Activated CD4-positive, alpha-beta T cell treated with anti-CD3 and anti-CD28 coated beads for 24 hours (primary cell): ENCODE data around the gene SAXO2.
"Not testable (repeated sequence)": the region's sequence is repeated elsewhere in the genome, so short reads cannot be mapped to it uniquely, and the experiment has no call there.

Source experiments
- DNase-seq, 2 donors: peaks; one replicate each; pipeline ENCODE4 v3.0.0-alpha.2; 2020; ENCODE audit warnings: low read depth in 2 of 2

The SAXO2 gene

DNA sequence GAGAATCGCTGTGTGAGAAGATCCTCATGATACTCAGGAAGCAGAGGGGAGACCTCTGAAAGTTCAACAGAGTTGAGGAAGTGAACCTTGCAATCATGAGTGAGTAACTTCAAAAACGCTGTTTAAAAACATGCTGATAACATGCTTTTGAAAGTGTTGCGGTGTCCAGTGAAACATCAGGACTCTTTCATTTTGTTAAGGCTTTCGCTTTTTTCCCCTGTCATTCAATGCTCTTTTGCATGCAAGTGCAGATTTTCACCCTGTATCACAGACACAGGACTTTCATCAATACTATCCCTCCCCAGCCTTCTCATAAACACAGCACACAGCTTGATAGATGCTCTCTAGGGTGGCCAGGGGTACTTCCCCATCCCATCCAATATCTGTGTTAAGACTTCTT is 23.9 kb downstream of the SAXO2 start:
- DNase-seq, result not testable (repeated sequence)

DNA sequence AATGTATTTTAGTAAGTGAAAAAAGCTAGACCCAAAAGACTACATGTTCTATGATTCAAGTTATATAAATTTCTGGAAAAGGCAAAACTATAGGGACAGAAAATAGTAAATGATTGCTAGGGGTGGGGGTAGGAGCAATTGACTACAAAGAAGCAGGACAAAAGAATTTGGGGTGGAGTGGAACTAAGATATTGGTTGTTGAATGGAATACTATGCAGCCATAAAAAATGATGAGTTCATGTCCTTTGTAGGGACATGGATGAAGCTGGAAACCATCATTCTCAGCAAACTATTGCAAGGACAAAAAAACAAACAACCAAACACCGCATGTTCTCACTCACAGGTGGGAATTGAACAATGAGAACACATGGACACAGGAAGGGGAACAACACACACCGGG is 25.6 kb downstream of the SAXO2 start:
- DNase-seq, result not testable (repeated sequence)

DNA sequence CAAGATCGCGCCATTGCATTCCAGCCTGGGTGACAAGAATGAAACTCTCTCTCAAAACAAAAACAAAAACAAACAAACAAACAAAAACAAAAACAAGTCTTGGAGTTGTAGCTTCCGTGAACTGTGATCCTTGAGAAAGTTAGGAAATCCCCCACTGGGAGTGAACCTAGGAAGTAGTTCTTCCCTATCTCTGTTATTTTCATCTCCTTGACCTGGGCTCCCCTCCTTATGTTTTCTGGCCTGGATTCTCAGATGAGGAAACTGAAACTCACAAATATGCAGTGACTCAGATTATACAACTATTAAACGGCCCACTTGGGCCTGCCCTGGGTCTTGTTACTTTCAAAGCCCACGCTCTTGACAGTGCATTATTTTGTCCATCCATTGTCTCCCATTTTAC is 29.7 kb downstream of the SAXO2 start:
- no peak for DNase-seq

DNA sequence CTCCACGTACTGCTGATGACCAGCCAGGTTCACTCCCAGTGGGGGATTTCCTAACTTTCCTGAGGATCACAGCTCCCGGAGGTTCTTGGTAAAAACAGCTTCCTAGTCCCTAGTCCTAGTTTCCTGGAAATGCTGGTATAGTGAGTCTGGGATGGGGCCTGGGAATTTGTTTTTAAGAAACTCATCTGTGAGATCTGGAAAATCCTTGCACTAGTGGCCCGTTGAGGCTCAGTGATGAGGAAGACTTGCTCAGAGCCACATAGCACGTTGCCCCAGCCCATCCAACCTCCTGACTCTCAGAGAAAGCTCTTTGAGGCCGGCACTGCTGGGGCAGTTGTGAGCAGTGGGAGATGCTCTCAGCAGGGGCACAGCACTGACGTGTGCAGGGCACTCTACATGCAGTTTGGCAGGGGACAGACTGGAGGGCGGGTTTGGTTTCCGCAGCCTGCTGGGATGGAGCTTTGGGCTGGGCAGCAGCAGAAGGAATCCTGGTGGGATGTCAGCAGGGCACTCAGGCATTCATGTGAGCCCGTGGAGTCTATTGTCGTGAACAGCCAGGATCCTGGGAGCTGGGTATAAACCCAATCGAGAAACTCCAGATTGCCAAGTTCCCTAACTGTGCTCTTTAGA is 31.6 kb downstream of the SAXO2 start:
- DNase-seq, result no peak

DNA sequence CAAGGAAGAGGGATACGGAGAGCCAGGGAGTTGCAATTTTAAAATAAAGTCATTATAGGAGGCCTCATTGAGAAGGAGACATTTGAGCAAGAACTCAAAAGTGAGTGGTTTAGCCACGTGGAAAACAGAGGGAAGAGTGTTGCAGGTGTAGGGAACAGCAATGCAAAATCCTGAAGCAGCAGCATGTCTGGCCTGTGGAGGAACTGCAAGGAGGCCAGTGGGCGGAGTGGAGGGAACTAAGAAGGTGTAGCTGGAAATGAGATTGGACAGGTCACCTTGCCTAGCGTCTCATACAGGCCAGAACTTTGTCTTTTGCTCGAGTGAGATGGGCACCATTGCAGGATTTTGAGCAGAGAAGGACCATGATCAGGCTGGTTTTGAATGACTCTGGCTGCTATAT is 34.9 kb downstream of the SAXO2 start:
- no peak for DNase-seq

DNA sequence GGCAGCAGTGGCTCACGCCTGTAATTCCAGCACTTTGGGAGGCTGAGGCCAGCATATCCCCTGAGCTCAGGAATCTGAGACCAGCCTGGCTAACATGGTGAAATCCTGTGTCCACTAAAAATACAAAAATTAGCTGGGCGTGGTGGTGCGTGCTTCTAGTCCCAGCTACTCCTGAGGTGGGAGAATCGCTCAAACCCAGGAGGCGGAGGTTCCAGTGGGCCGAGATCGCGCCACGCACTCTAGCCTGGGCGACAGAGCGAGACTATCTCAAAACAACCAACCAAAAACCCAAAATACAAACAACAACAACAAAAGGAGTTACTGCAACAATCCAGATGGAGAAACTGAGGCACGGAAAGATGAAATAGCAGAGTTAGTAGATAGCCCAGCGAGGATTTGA is 35.4 kb downstream of the SAXO2 start:
- DNase-seq, result no peak

DNA sequence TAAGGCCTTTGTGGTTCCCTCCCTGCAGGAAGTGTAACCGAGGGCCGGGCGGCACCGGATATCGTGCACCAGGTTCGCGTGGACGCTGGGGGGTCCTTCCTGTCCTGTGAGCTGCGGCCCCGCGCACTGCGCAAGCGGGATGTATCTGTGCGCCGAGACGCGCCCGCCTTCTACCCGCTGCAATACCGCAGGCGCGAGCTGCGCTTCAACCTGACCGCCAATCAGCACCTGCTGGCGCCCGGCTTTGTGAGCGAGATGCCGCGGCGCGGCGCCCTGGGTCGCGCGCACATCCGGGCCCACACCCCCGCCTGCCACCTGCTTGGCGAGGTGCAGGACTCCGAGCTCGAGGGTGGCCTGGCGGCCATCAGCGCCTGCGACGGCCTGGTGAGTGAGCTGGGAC is 35.9 kb downstream of the SAXO2 start:
- DNase-seq, result peak; percentile 20 to 31

DNA sequence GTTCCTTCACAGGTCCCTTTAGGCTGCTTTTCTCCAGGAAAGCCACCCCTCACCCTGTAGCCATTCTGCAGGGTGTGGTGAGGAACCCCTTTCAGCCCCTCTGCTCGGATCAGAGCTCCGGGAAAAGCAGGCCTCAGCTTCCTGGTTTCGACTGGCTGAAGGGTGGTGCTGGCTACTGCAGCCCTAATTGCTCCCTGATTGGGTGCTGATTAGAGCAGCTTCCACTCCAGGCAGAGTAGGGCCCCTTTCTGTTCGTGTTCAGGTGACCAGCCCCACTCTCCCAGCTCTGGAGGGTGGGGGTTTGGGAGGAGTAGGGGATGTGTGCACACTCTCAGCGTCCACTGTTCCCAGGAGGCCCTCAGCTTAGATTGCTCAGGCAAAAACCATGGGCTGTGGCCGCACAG is 36.9 kb downstream of the SAXO2 start:
- DNase-seq, result not testable (repeated sequence)

DNA sequence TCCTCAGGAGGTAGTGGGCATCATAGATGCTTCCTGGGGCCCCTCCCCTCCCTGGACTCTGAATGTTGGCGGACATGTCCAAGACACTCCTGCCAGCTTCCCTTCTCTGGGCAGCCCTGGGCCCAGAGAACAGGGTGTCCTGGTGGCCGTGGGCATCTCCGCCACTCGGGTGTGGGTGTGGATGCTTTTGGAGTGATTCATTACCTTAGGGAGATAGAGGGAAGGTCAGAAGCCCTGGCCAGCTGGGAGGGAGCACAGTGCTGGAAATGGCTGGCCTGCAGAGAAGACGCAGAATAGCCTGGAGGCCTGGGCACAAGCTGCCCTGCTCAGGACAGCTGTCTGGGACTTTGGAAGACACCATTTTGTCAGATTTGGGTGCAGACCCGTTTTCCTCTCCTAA is 37.7 kb downstream of the SAXO2 start:
- not testable (repeated sequence) for DNase-seq

DNA sequence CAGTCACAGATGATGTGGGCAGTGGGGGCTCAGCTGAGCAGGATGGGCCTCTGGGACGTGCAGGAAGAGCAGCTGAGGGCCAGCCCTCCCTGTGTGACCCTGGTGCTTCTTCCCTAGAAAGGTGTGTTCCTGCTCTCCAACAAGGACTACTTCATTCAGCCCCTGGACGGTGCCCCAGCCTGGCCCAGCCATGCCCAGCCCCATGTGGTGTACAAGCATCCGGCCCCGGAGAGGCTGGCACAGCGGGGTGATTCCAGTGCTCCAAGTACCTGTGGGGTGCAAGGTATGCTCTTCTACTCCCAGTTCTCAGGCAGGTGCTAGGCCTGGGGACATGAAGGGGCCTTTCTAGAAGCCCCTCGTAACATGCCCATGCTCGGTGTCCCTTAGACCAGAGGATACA is 38.3 kb downstream of the SAXO2 start:
- DNase-seq, result no peak

DNA sequence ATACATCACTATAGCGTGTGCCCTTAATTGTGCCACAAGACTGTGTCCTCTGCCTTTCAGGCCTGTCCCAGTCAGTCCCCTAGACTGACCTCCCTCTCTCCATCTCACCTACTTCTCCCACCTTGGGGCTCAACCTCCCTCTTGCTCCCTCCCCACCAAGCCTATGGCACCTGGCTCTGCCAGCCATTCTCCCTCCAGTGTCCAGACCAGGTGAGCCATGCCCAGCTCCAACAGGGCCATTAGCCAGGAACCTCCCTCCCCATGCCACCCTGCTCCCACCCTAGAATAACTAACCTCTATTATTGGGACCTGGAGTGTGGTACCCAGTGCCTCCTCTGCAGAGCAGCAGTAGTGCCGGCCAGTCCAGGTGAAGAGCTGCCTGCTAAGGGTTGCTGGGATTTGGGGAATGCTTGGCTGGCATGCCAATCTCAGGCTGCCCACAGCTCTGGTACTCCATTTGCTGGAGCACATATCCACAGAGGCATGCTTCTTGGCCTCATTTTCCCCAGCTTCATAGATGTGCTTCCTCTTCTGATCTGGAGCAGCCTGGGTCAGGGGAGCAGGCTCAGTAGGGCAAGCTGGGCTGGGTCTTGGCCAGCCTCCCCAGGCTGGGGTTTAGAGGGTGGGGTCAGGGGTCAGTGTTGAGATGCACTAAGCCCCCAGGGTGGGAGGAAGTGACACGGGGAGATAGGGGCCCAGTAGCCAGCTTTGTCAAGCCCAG is 38.8 kb downstream of the SAXO2 start:
- no peak for DNase-seq

DNA sequence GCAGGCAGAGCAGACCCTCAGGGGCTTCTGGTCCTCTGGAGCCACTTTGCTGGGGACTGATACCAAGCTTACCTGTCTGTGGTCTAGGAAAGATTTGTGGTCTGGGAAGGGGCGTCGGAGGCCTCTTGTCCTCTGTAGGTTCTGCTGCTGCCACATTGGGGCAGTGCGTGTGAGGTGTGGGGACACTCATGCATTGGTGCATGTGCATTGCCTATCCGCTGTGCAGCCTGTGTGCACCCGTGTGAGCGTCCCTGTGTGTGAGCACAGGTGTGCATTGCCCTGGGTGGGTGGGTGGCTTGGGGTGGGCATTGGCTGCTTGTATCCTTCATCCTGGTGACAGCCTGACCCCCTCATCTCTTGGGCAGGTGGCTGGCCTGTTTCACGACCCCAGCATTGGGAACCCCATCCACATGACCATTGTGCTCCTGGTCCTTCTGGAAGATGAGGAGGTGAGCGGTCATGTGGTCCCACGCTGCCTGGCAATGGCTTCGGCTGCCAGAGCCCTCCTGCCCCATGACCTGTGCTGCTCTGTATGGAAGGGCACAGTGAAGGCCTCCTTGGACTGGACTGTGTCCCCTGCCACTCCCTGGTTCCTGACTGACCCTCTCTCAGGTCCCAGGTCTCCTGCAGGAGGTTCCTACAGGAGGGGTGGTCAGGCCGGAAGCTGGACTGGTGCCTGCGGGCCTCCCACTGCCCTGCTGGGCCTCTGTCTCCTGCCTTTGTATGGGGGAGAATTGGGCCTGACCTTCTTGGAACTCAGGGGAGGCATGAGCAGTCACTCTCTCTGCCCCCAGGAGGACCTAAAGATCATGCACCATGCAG is 41.5 kb downstream of the SAXO2 start:
- no peak for DNase-seq

DNA sequence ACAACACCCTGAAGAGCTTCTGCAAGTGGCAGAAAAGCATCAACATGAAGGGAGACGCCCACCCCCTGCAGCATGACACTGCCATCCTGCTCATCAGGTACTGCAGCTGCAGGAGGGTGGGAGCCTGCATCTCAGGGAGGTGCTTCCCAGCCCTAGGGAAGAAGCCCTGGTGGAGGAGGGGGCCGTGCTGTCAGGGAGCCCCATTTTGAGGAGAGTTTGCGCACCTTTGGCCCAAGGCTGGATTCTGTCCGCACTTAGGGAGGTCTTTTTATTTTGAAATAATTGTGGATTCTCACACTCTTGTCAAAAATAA is 42.1 kb downstream of the SAXO2 start:
- DNase-seq, result no peak

DNA sequence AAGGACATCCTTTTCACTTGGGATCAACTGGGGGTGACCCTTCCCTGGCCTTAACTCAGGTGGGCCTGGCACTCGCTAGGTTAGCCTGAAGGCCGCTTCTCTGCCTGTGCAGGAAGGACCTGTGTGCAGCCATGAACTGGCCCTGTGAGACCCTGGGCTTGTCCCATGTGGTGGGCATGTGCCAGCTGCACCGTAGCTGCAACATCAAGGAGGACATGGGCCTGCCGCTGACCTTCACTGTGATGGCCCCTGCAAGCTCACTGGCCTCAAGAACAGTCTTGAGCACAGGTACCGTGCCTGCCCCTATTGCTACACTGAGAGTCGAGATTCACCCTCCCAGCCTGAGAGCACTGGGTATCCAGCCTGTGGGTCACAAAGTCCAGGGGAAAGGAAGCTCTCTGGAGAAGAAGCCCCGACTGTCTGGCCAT is 43.0 kb downstream of the SAXO2 start:
- DNase-seq, result no peak

DNA sequence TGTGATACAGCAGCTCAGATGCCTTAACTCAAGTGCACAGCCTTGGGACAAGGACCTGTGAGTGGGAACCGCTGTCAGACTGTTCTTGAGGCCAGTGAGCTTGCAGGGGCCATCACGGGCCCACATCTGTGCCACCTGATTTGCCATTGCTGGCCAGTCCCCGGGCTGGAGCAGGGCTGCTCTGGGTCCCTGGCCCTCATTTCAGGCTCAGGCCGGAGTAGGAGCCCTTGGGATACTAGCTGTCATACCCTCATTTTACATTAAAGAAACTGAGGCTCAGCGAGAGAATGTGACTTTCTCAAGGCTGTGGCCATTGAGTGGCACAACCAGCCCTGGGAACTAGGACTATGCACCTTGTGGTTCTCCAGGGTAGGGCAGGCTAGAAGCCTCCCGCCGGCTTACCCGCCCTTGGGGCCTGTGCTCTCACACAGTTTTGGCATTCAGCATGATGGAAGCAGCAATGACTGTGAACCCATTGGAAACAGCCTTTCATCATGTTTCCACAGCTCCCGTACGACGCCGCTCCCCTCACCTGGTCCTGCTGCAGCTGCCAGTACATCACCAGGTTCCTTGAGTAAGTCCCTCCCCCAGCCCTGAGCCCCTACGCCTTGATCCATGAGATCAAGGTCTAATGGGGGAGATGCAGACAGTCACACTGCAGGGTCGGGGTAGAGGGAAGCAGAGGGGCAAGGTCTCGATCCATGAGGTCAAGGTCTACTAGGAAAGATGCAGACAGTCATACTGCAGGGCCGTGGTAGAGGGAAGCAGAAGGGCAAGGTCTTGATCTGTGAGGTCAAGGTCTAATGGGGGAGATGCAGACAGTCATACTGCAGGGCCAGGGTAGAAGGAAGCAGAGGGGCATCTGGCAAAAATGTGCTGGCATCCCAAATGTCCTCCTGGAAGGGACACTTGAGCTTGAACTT is 44.4 kb downstream of the SAXO2 start:
- DNase-seq, result no peak

DNA sequence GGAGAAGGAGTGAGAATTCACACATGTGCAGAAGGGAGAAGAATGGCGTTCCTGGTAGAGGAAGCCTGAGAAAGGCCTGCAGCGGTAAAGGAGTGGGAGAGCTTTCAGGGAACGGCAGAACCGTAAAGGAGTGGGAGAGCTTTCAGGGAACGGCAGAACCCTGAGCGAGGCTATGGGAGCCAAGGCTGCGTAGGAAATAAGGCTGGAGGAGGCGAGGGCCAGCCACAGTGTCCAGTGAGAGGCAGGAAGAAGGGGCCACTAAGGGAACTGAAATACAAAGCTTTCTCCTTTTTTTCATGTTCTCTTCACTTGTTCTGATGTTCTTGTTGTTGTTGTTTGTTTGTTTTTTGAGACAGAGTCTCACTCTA is 45.1 kb downstream of the SAXO2 start:
- no peak for DNase-seq

DNA sequence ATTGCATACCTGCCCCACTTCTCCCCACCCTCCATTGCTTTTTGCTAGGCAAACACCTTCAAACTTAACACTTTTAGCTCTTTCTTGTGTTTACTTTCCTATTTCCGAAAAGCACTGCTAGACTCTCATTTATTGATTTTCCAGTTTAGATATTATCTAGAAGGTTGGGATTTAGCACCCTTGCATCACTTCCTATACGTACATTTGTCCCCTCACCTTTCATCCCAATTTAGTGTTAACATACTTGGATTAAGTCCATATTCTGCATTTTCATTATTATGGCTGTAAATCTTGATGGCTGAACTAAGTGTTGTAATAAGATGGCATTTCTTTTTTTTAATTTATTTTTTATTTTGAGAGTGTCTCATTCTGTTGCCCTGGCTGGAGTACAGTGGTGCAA is 47.2 kb downstream of the SAXO2 start:
- no peak for DNase-seq

DNA sequence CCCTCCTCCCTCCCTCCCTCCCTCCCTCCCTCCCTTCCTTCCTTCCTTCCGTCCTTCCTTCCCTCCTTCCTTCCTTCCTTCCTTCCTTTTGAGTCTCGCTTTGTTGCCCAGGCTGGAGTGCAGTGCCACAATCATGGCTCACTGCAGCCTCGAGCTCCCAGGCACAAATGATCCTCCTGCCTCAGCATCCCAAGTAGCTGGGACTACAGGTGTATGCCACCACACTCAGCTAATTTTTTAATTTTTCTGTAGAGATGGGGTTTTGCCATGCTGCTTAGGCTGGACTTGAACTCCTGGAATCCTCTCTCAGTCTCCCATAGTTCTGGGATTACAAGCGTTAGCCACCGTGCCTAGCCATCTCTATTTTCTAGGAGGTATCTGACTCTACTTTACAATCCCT is 48.7 kb downstream of the SAXO2 start:
- DNase-seq, result not testable (repeated sequence)

DNA sequence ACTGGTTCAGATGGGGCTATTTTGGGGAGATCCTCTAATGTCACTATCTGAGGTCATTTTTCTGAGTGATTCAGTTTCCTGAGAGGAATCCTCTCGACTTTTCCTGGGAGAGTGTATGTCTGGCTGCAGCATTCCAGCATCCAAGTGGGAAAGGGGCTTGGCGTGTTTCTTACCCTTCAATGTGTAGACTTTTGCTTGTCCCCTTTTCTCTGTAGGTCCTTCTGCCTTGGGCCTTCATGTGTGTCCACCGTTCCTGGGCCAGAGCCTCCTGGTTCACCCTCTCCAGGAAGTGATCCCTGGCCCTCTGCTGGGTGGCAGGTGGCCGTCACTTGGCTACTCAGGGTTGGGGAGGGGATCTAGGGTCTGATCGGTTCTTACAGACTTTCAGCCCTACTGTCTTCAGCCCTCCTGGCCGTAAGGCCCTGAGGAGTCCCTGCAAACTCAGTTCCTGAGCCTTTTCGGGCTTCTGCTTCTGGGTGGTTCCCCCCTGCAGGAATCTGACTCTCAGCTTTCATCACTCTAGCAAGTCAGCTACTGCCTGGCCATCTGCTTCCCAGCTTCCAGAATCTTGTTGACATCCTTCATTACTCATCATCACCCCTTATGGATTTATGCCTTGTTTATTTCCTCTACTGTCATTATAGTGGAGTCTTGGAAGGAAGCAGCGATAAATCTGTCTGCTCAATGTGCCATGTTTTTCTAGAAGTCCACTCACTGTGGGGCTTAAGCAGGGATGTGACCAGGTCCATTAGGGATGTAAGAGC is 50.1 kb downstream of the SAXO2 start:
- DNase-seq, result no peak

DNA sequence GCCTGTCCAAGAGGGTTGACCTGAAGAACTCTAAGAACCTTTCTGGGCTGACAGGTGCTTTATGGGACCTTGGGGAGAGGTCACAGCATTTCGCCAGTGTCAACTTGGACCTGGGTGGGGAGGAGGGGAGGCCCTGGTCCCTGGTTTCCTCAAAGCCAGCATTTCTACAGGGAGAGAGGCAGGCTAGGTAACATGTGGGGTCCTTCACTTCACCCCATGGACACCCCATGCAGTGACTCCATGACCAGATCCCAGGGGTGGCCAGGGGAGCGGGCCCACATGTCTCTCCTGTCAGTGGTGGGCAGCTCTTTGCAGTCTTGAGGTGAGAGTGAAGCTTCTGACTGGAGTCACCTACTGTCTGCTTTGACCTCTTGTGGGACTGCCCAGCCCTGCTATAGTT is 50.8 kb downstream of the SAXO2 start:
- no peak for DNase-seq
